A549 (cell line): Measurements from ENCODE around the gene PRKG1. TPM values are rescaled to one million over a fixed set of nuclear protein-coding genes. Genes with fewer than 3 reads are reported as not detected.

Experiments
- ATAC-seq, 2 experiments: fragments of 200-7000 bp in 1 of 2; fragments of >200 bp in 1 of 2; cut with Nextera tagmentation in 1 of 2; cut with Tn5 transposase in 1 of 2; 3 replicates each; pipeline versions ENCODE4 v1.8.0 to v1.9.1; 2018 to 2020; ENCODE audit warnings: mild to moderate bottlenecking in 1 of 2, moderate library complexity in 1 of 2
- CTCF ChIA-PET: fragments of 300-600 bp; sonication (Branson Sonifier 250); formaldehyde crosslinking; extraction: SDS; loops from one replicate; lab custom pipeline; 2021; ENCODE audit warnings: antibody characterized with exemption, inconsistent platforms; lab: Yijun Ruan, JAX
- POLR2A ChIA-PET: fragments of 350-600 bp; formaldehyde crosslinking; extraction: SDS; loops from one replicate; lab custom pipeline; 2021; ENCODE audit warnings: antibody characterized with exemption, inconsistent platforms; lab: Yijun Ruan, JAX
- DNase-seq, 2 experiments: peaks; one replicate each; pipeline versions ENCODE4 v3.0.0 to v3.0.0-alpha.2; 2011 to 2016; ENCODE audit warnings: low read depth in 1 of 2, low spot score in 1 of 2
- FAIRE-seq: peaks from 2 replicates; lab custom pipeline; 2011; peaks lifted over from hg19 to GRCh38; lab: Jason Lieb, UNC
- H3K27ac ChIP-seq, 2 experiments: fragments of >200 bp; sonication (Bioruptor Twin); formaldehyde crosslinking; 3 replicates each; pipeline ENCODE4 v1.5.1; 2016 to 2017
- H3K4me1 ChIP-seq: fragments of >200 bp; sonication (Bioruptor Twin); formaldehyde crosslinking; 3 replicates; pipeline ENCODE4 v1.6.1; 2016
- H3K4me2 ChIP-seq: fragments of >200 bp; sonication (Bioruptor Twin); formaldehyde crosslinking; 3 replicates; pipeline ENCODE4 v1.6.1; 2016
- H3K4me3 ChIP-seq: fragments of >200 bp; sonication (Bioruptor Twin); formaldehyde crosslinking; 3 replicates; pipeline ENCODE4 v1.5.1; 2016
- H3K9me3 ChIP-seq: fragments of >200 bp; sonication (Bioruptor Twin); formaldehyde crosslinking; 3 replicates; pipeline ENCODE4 v1.6.1; 2016
- BCL3 ChIP-seq: fragments of >200 bp; sonication (Bioruptor Twin); formaldehyde crosslinking; IDR thresholded peaks from 3 replicates; pipeline ENCODE4 v1.6.1; 2016
- BHLHE40 ChIP-seq: IDR thresholded peaks from 2 replicates; pipeline ENCODE4 v1.6.1; 2012; ENCODE audit warnings: low read depth, low read length, inconsistent platforms
- CBX2 ChIP-seq: fragments of 200-600 bp; sonication (generic); IDR thresholded peaks from 2 replicates; pipeline ENCODE4 v1.6.1; 2016; ENCODE audit warnings: low read depth, mild to moderate bottlenecking, borderline replicate concordance
- CBX8 ChIP-seq: fragments of 200-600 bp; sonication (generic); IDR thresholded peaks from 2 replicates; pipeline ENCODE4 v1.6.1; 2016
- CHD2 ChIP-seq: fragments of 150-350 bp; IDR thresholded peaks from 2 replicates; pipeline ENCODE4 v1.6.1; 2014; ENCODE audit warnings: low read length; ENCODE audit not compliant: partially characterized antibody
- EP300 ChIP-seq, 2 experiments: fragments of >200 bp; sonication (Bioruptor Twin); formaldehyde crosslinking; IDR thresholded peaks; 2 replicates in 1 of 2; 3 replicates in 1 of 2; pipeline ENCODE4 v1.6.1; 2016 to 2017
- FOSB ChIP-seq: fragments of 250-450 bp; sonication (Bioruptor Pico); IDR thresholded peaks from 2 replicates; pipeline ENCODE4 v1.5.0; 2020; ENCODE audit warnings: mild to moderate bottlenecking, moderate library complexity
- FOXS1 ChIP-seq: fragments of 250-450 bp; sonication (Bioruptor Pico); IDR thresholded peaks from 2 replicates; pipeline ENCODE4 v1.5.0; 2020; ENCODE audit warnings: mild to moderate bottlenecking, moderate library complexity
- GATA3 ChIP-seq: IDR thresholded peaks from 2 replicates; pipeline ENCODE4 v1.6.1; 2012; ENCODE audit warnings: borderline replicate concordance
- HDAC2 ChIP-seq: fragments of 200-600 bp; sonication (generic); IDR thresholded peaks from 2 replicates; pipeline ENCODE4 v1.6.1; 2016
- HEYL ChIP-seq: fragments of 250-450 bp; sonication (Bioruptor Pico); IDR thresholded peaks from 2 replicates; pipeline ENCODE4 v1.8.0; 2021; ENCODE audit warnings: mild to moderate bottlenecking, moderate library complexity
- MAFK ChIP-seq: fragments of 450-650 bp; IDR thresholded peaks from 2 replicates; pipeline ENCODE4 v1.6.1; 2014; ENCODE audit not compliant: partially characterized antibody
- MAZ ChIP-seq: fragments of 150-350 bp; IDR thresholded peaks from 2 replicates; pipeline ENCODE4 v1.6.1; 2014; ENCODE audit warnings: antibody characterized with exemption, low read depth, low read length, borderline replicate concordance
- MYC ChIP-seq: IDR thresholded peaks from 2 replicates; pipeline ENCODE4 v1.6.1; 2012; ENCODE audit warnings: mild to moderate bottlenecking, inconsistent platforms, low read length, improper control_type of control experiment, borderline replicate concordance
- NPAS2 ChIP-seq: fragments of 250-450 bp; sonication (Bioruptor Pico); IDR thresholded peaks from 2 replicates; pipeline ENCODE4 v1.8.0; 2022; ENCODE audit warnings: mild to moderate bottlenecking, moderate library complexity, borderline replicate concordance
- NR3C1 ChIP-seq: fragments of >200 bp; sonication (Bioruptor Twin); formaldehyde crosslinking; IDR thresholded peaks from 3 replicates; pipeline ENCODE4 v1.6.1; 2017
- PHF8 ChIP-seq: fragments of 200-600 bp; sonication (generic); IDR thresholded peaks from 2 replicates; pipeline ENCODE4 v1.6.1; 2016; ENCODE audit warnings: low read depth, mild to moderate bottlenecking, antibody characterized with exemption, moderate library complexity, borderline replicate concordance
- RARB ChIP-seq: fragments of 250-450 bp; sonication (Bioruptor Pico); IDR thresholded peaks from 2 replicates; pipeline ENCODE4 v1.8.0; 2021; ENCODE audit warnings: mild to moderate bottlenecking, moderate library complexity
- RFX5 ChIP-seq: fragments of 450-650 bp; IDR thresholded peaks from 2 replicates; pipeline ENCODE4 v1.7.1; 2014; ENCODE audit warnings: antibody characterized with exemption, mild to moderate bottlenecking, moderate library complexity
- RNF2 ChIP-seq: fragments of 200-600 bp; sonication (generic); IDR thresholded peaks from 2 replicates; pipeline ENCODE4 v1.6.1; 2016; ENCODE audit warnings: low read depth, mild to moderate bottlenecking, antibody characterized with exemption, moderate library complexity, borderline replicate concordance
- SREBF2 ChIP-seq: fragments of 450-650 bp; IDR thresholded peaks from 2 replicates; pipeline ENCODE4 v1.6.1; 2014; ENCODE audit warnings: mild to moderate bottlenecking, moderate library complexity
- TP53 ChIP-seq: fragments of 250-450 bp; sonication (Bioruptor Pico); IDR thresholded peaks from 2 replicates; pipeline ENCODE4 v1.5.0; 2021; ENCODE audit warnings: mild to moderate bottlenecking, moderate library complexity
- ZC3H11A ChIP-seq: fragments of 450-650 bp; IDR thresholded peaks from 2 replicates; pipeline ENCODE4 v1.6.1; 2014; ENCODE audit warnings: antibody characterized with exemption, mild to moderate bottlenecking
- ZNF302 ChIP-seq: fragments of 250-450 bp; sonication (Bioruptor Pico); IDR thresholded peaks from 2 replicates; pipeline ENCODE4 v1.9.0; 2021; ENCODE audit warnings: inconsistent platforms, mild to moderate bottlenecking, moderate library complexity
- ZSCAN20 ChIP-seq: fragments of 250-450 bp; sonication (Bioruptor Pico); IDR thresholded peaks from 2 replicates; pipeline ENCODE4 v1.8.0; 2022; ENCODE audit warnings: mild to moderate bottlenecking, moderate library complexity
- WGBS: methylation state at CpG from one replicate; pipeline ENCODE4 v1.1.6; 2017; ENCODE audit errors: missing lambda C conversion rate; 5-methylcytosine and 5-hydroxymethylcytosine counted together
- polyA plus RNA-seq, 4 experiments: library from polyadenylated mRNA; depleted of rRNA in 3 of 4; stranded (reverse); fragments of >200 nt; fragmentation: RNase III in 1 of 4; extraction: RNeasy Plus Mini Kit Qiagen cat#74134 plus additional on column Dnase treatment in 1 of 4; gene quantifications; 2 replicates in 3 of 4; 3 replicates in 1 of 4; pipeline ENCODE4 v1.2.3, GENCODE V29; 2011 to 2017
- TF ChIP-seq, protein P1 (sequence below): fragments of 250-450 bp; sonication (Bioruptor Pico); IDR thresholded peaks from 2 replicates; pipeline ENCODE4 v1.5.0; 2021; ENCODE audit warnings: mild to moderate bottlenecking, moderate library complexity, borderline replicate concordance
- TF ChIP-seq, protein P2 (sequence below): fragments of 450-650 bp; IDR thresholded peaks from 2 replicates; pipeline ENCODE4 v1.6.1; 2014; ENCODE audit warnings: antibody characterized with exemption
- TF ChIP-seq, protein P3 (sequence below): fragments of 200-600 bp; sonication (generic); IDR thresholded peaks from 2 replicates; pipeline ENCODE4 v1.6.1; 2016; ENCODE audit warnings: antibody characterized with exemption, mild to moderate bottlenecking, moderate library complexity

Gene PRKG1
- polyA plus RNA-seq, 2 of the 4 experiments (the other 2 are of a cell fraction): not detected

- ChIA-PET CTCF (no interaction called here), POLR2A (no interaction called here)
- Histone ChIP-seq H3K4me3 (no peak overlapping the region), H3K4me2 (no peak overlapping the region), H3K4me1 (no peaks in the 10 kb centered on the region), H3K27ac (no peak overlapping the region), H3K9me3 (no peaks in the 10 kb centered on the region)
- ATAC-seq (no peak), FAIRE-seq (no peak), DNase-seq (no peak)
- TF ChIP-seq RNF2: no peak
- no peak for TF ChIP-seq ZC3H11A
- TF ChIP-seq MAZ: no peak
- no peak for TF ChIP-seq RARB (CRISPR knock-in tag)
- no peak for TF ChIP-seq BHLHE40
- no peak for TF ChIP-seq ZNF302
- no peak for TF ChIP-seq BCL3
- TF ChIP-seq CBX2: no peak
- TF ChIP-seq, protein P1, sequence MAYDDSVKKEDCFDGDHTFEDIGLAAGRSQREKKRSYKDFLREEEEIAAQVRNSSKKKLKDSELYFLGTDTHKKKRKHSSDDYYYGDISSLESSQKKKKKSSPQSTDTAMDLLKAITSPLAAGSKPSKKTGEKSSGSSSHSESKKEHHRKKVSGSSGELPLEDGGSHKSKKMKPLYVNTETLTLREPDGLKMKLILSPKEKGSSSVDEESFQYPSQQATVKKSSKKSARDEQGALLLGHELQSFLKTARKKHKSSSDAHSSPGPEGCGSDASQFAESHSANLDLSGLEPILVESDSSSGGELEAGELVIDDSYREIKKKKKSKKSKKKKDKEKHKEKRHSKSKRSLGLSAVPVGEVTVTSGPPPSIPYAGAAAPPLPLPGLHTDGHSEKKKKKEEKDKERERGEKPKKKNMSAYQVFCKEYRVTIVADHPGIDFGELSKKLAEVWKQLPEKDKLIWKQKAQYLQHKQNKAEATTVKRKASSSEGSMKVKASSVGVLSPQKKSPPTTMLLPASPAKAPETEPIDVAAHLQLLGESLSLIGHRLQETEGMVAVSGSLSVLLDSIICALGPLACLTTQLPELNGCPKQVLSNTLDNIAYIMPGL: no peak
- no peak for TF ChIP-seq MAFK
- TF ChIP-seq EP300 (IDR thresholded peaks at IDR 0.05): no peak
- no peak for TF ChIP-seq FOXS1 (CRISPR knock-in tag)
- 0% methylated on average over 1 of the region's 1 CpG for WGBS
Measured at GRCh38 chr10:51343391-51343790, 269.1 kb downstream of the PRKG1 start.

GRCh38 chr10:51344371-51344770 lies 270.1 kb downstream of the PRKG1 start:
- POLR2A ChIA-PET: no interaction called here
- Histone ChIP-seq H3K4me3 (no peak overlapping the region), H3K4me1 (no peaks in the 10 kb centered on the region), H3K27ac (no peak overlapping the region), H3K9me3 (no peaks in the 10 kb centered on the region), H3K4me2 (no peak overlapping the region)
- TF ChIP-seq HDAC2 (no peak), PHF8 (no peak), FOSB (CRISPR knock-in tag) (no peak), CBX8 (no peak), HEYL (CRISPR knock-in tag) (no peak), RNF2 (no peak), RFX5 (no peak), ZSCAN20 (CRISPR knock-in tag) (no peak), EP300 (IDR thresholded peaks at IDR 0.05) (no peak), CHD2 (no peak), GATA3 (no peak), TP53 (CRISPR knock-in tag) (no peak), BHLHE40 (no peak)
- FAIRE-seq (no peak), ATAC-seq (no peak), DNase-seq (no peak)
- CTCF ChIA-PET: no interaction called here
- 0% methylated on average over 1 of the region's 1 CpG for WGBS

- ATAC-seq (no peak), DNase-seq (no peak), FAIRE-seq (no peak)
- 0% methylated on average over 4 of the region's 4 CpGs for WGBS
- POLR2A ChIA-PET: no interaction called here
- no peaks in the 10 kb centered on the region for H3K9me3 ChIP-seq
- H3K4me2 ChIP-seq: no peak overlapping the region
- TF ChIP-seq CBX2 (no peak), CBX8 (no peak), ZSCAN20 (CRISPR knock-in tag) (no peak), MYC (no peak), NPAS2 (CRISPR knock-in tag) (no peak), NR3C1 (no peak), SREBF2 (no peak)
- TF ChIP-seq, protein P2, sequence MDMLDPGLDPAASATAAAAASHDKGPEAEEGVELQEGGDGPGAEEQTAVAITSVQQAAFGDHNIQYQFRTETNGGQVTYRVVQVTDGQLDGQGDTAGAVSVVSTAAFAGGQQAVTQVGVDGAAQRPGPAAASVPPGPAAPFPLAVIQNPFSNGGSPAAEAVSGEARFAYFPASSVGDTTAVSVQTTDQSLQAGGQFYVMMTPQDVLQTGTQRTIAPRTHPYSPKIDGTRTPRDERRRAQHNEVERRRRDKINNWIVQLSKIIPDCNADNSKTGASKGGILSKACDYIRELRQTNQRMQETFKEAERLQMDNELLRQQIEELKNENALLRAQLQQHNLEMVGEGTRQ: no peak
- TF ChIP-seq, protein P3, sequence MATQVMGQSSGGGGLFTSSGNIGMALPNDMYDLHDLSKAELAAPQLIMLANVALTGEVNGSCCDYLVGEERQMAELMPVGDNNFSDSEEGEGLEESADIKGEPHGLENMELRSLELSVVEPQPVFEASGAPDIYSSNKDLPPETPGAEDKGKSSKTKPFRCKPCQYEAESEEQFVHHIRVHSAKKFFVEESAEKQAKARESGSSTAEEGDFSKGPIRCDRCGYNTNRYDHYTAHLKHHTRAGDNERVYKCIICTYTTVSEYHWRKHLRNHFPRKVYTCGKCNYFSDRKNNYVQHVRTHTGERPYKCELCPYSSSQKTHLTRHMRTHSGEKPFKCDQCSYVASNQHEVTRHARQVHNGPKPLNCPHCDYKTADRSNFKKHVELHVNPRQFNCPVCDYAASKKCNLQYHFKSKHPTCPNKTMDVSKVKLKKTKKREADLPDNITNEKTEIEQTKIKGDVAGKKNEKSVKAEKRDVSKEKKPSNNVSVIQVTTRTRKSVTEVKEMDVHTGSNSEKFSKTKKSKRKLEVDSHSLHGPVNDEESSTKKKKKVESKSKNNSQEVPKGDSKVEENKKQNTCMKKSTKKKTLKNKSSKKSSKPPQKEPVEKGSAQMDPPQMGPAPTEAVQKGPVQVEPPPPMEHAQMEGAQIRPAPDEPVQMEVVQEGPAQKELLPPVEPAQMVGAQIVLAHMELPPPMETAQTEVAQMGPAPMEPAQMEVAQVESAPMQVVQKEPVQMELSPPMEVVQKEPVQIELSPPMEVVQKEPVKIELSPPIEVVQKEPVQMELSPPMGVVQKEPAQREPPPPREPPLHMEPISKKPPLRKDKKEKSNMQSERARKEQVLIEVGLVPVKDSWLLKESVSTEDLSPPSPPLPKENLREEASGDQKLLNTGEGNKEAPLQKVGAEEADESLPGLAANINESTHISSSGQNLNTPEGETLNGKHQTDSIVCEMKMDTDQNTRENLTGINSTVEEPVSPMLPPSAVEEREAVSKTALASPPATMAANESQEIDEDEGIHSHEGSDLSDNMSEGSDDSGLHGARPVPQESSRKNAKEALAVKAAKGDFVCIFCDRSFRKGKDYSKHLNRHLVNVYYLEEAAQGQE: no peak
- no peak overlapping the region for H3K4me3 ChIP-seq
- no peaks in the 10 kb centered on the region for H3K4me1 ChIP-seq
- H3K27ac ChIP-seq: no peak overlapping the region
- CTCF ChIA-PET: interaction anchor here (0.7 to 1.1 kb wide), 2 partner anchors 12 to 220 kb away, joined by 3 read pairs; no protein-coding TSS in a partner anchor
Measured at GRCh38 chr10:51348622-51349021, 274.3 kb downstream of the PRKG1 start.
